HEK293 (cell line): ENCODE data around the gene RMDN3.

ENCODE experiments used
- EGR2 ChIP-seq: fragments of 450-650 bp; formaldehyde crosslinking; IDR thresholded peaks from 2 replicates; pipeline ENCODE4 v1.5.1; 2016; ENCODE audit warnings: low read depth, missing biosample characterization, missing genetic modification characterization
- GFI1B ChIP-seq: fragments of 450-650 bp; formaldehyde crosslinking; IDR thresholded peaks from 2 replicates; pipeline ENCODE4 v1.5.1; 2016; ENCODE audit warnings: missing biosample characterization, missing genetic modification characterization
- GLI4 ChIP-seq: fragments of 450-650 bp; formaldehyde crosslinking; IDR thresholded peaks from 2 replicates; pipeline ENCODE4 v1.5.1; 2016; ENCODE audit warnings: missing biosample characterization, missing genetic modification characterization
- HOXD13 ChIP-seq: sonication (generic); formaldehyde crosslinking; IDR thresholded peaks from 2 replicates; pipeline ENCODE4 v1.8.0; 2022; ENCODE audit warnings: missing genetic modification reagents, borderline replicate concordance
- KLF17 ChIP-seq: fragments of 450-650 bp; formaldehyde crosslinking; IDR thresholded peaks from 2 replicates; pipeline ENCODE4 v1.5.1; 2016; ENCODE audit warnings: missing biosample characterization, missing genetic modification characterization
- KLF7 ChIP-seq: fragments of 450-650 bp; formaldehyde crosslinking; IDR thresholded peaks from 2 replicates; pipeline ENCODE4 v1.5.1; 2016; ENCODE audit warnings: missing biosample characterization, missing genetic modification characterization, borderline replicate concordance
- REST ChIP-seq: fragments of 450-650 bp; formaldehyde crosslinking; IDR thresholded peaks from 2 replicates; pipeline ENCODE4 v1.5.1; 2016; ENCODE audit warnings: missing biosample characterization, missing genetic modification characterization
- ZFP3 ChIP-seq: fragments of 450-650 bp; formaldehyde crosslinking; IDR thresholded peaks from 2 replicates; pipeline ENCODE4 v1.5.1; 2016; ENCODE audit warnings: low read depth, missing biosample characterization, missing genetic modification characterization
- ZNF10 ChIP-seq: fragments of 450-650 bp; formaldehyde crosslinking; IDR thresholded peaks from 2 replicates; pipeline ENCODE4 v1.5.1; 2017; ENCODE audit warnings: missing biosample characterization, missing genetic modification characterization
- ZNF138 ChIP-seq: fragments of 450-650 bp; formaldehyde crosslinking; IDR thresholded peaks from 2 replicates; pipeline ENCODE4 v1.5.1; 2016; ENCODE audit warnings: missing biosample characterization, missing genetic modification characterization, borderline replicate concordance
- ZNF155 ChIP-seq: fragments of 450-650 bp; formaldehyde crosslinking; IDR thresholded peaks from 2 replicates; pipeline ENCODE4 v1.5.1; 2016; ENCODE audit warnings: missing biosample characterization, missing genetic modification characterization
- ZNF169 ChIP-seq: fragments of 450-650 bp; formaldehyde crosslinking; IDR thresholded peaks from 2 replicates; pipeline ENCODE4 v1.5.1; 2016; ENCODE audit warnings: missing biosample characterization, missing genetic modification characterization
- ZNF19 ChIP-seq: fragments of 450-650 bp; formaldehyde crosslinking; IDR thresholded peaks from 2 replicates; pipeline ENCODE4; 2016; ENCODE audit warnings: missing biosample characterization, missing genetic modification characterization, low read depth
- ZNF211 ChIP-seq: fragments of 450-650 bp; formaldehyde crosslinking; IDR thresholded peaks from 2 replicates; pipeline ENCODE4 v1.5.1; 2016; ENCODE audit warnings: low read depth, missing biosample characterization, missing genetic modification characterization
- ZNF26 ChIP-seq: fragments of 450-650 bp; formaldehyde crosslinking; IDR thresholded peaks from 2 replicates; pipeline ENCODE4 v1.5.1; 2016; ENCODE audit warnings: missing biosample characterization, missing genetic modification characterization
- ZNF324 ChIP-seq: fragments of 450-650 bp; formaldehyde crosslinking; IDR thresholded peaks from 2 replicates; pipeline ENCODE4 v1.5.1; 2016; ENCODE audit warnings: missing biosample characterization, missing genetic modification characterization
- ZNF501 ChIP-seq: fragments of 450-650 bp; formaldehyde crosslinking; IDR thresholded peaks from 2 replicates; pipeline ENCODE4 v1.5.1; 2016; ENCODE audit warnings: missing biosample characterization, missing genetic modification characterization
- ZNF558 ChIP-seq: fragments of 450-650 bp; formaldehyde crosslinking; IDR thresholded peaks from 2 replicates; pipeline ENCODE4 v1.5.1; 2016; ENCODE audit warnings: missing biosample characterization, missing genetic modification characterization
- ZNF621 ChIP-seq: fragments of 450-650 bp; formaldehyde crosslinking; IDR thresholded peaks from 2 replicates; pipeline ENCODE4 v1.5.1; 2017; ENCODE audit warnings: missing biosample characterization, missing genetic modification characterization
- ZNF624 ChIP-seq: fragments of 450-650 bp; formaldehyde crosslinking; IDR thresholded peaks from 2 replicates; pipeline ENCODE4 v1.5.1; 2017; ENCODE audit warnings: missing biosample characterization, missing genetic modification characterization
- ZNF626 ChIP-seq: fragments of 450-650 bp; sonication (Bioruptor Pico); formaldehyde crosslinking; IDR thresholded peaks from 2 replicates; pipeline ENCODE4 v1.5.1; 2018; ENCODE audit warnings: missing biosample characterization, missing genetic modification characterization, inconsistent platforms
- ZNF629 ChIP-seq: fragments of 450-650 bp; formaldehyde crosslinking; IDR thresholded peaks from 2 replicates; pipeline ENCODE4 v1.5.1; 2017; ENCODE audit warnings: missing biosample characterization, missing genetic modification characterization
- ZNF645 ChIP-seq: fragments of 450-650 bp; formaldehyde crosslinking; IDR thresholded peaks from 2 replicates; pipeline ENCODE4; 2016; ENCODE audit warnings: missing biosample characterization, missing genetic modification characterization
- ZNF704 ChIP-seq: fragments of 450-650 bp; formaldehyde crosslinking; IDR thresholded peaks from 2 replicates; pipeline ENCODE4 v1.5.1; 2016; ENCODE audit warnings: missing biosample characterization, missing genetic modification characterization
- ZNF747 ChIP-seq: fragments of 450-650 bp; formaldehyde crosslinking; IDR thresholded peaks from 2 replicates; pipeline ENCODE4 v1.5.1; 2016; ENCODE audit warnings: missing biosample characterization, missing genetic modification characterization
- ZNF76 ChIP-seq: fragments of 450-650 bp; formaldehyde crosslinking; IDR thresholded peaks from 2 replicates; pipeline ENCODE4; 2016; ENCODE audit warnings: low read depth, missing biosample characterization, missing genetic modification characterization, borderline replicate concordance
- ZNF792 ChIP-seq: fragments of 450-650 bp; formaldehyde crosslinking; IDR thresholded peaks from 2 replicates; pipeline ENCODE4 v1.5.1; 2016; ENCODE audit warnings: missing biosample characterization, missing genetic modification characterization
- ZNF830 ChIP-seq: fragments of 450-650 bp; IDR thresholded peaks from 2 replicates; pipeline ENCODE4 v1.5.0; 2018; ENCODE audit warnings: missing biosample characterization, missing genetic modification characterization, low read depth, mild to moderate bottlenecking, moderate library complexity
- ZSCAN16 ChIP-seq: fragments of 450-650 bp; formaldehyde crosslinking; IDR thresholded peaks from 2 replicates; pipeline ENCODE4 v1.5.1; 2016; ENCODE audit warnings: missing biosample characterization, missing genetic modification characterization
- ZSCAN30 ChIP-seq: fragments of 450-650 bp; IDR thresholded peaks from 2 replicates; pipeline ENCODE4 v1.5.1; 2018; ENCODE audit warnings: missing biosample characterization, mild to moderate bottlenecking, missing genetic modification characterization, moderate library complexity

RMDN3 gene

GRCh38 chr15:40769274-40770146 is 14.5 kb upstream of the RMDN3 start, which contains the start of gene C15orf62 (continued):
- no peak for TF ChIP-seq ZNF830 (tag by site-specific recombination)
- TF ChIP-seq ZNF324 (tag by site-specific recombination), result no peak
- TF ChIP-seq ZNF558, result no peak
- TF ChIP-seq ZNF501, result no peak
- TF ChIP-seq REST (tag by site-specific recombination), result no peak
- no peak for TF ChIP-seq ZNF747 (tag by site-specific recombination)
- no peak; the same call in 1 of the 2 replicates for TF ChIP-seq ZNF76 (tag by site-specific recombination)
- TF ChIP-seq ZNF19, result no peak
- TF ChIP-seq ZNF155, result no peak
- no peak for TF ChIP-seq ZNF138
- peak; percentile 97 for TF ChIP-seq KLF17 (tag by site-specific recombination)
- TF ChIP-seq ZNF645, result no peak
- no peak for TF ChIP-seq ZNF211 (tag by site-specific recombination)
- TF ChIP-seq GLI4 (tag by site-specific recombination), result no peak
- no peak for TF ChIP-seq ZNF10 (tag by site-specific recombination)
- TF ChIP-seq ZSCAN16 (tag by site-specific recombination), result no peak
- TF ChIP-seq KLF7 (tag by site-specific recombination), result no peak
- no peak for TF ChIP-seq ZNF621
- no peak for TF ChIP-seq ZNF169
- no peak for TF ChIP-seq ZNF704 (tag by site-specific recombination)
- no peak for TF ChIP-seq GFI1B (tag by site-specific recombination)
- TF ChIP-seq HOXD13 (CRISPR knock-in tag), result no peak
- TF ChIP-seq ZNF624 (tag by site-specific recombination), result no peak
- peak; percentile 52; the same call in 1 of the 2 replicates for TF ChIP-seq ZNF629 (tag by site-specific recombination)
- TF ChIP-seq ZNF26 (tag by site-specific recombination), result no peak
- no peak for TF ChIP-seq ZSCAN30 (tag by site-specific recombination)
- no peak for TF ChIP-seq ZFP3
- TF ChIP-seq ZNF792 (tag by site-specific recombination), result no peak
- no peak for TF ChIP-seq ZNF626 (tag by site-specific recombination)
- TF ChIP-seq EGR2 (tag by site-specific recombination), result peak; percentile 86
